GM12892 (cell line): ENCODE results near the gene PELI1.

ENCODE experiments used
- DNase-seq: peaks from one replicate; pipeline ENCODE4 v3.0.0; 2011; ENCODE audit not compliant: insufficient read length
- FAIRE-seq: peaks from 2 replicates; lab custom pipeline; 2011; peaks lifted over from hg19 to GRCh38; lab: Jason Lieb, UNC
- POLR2A ChIP-seq: IDR thresholded peaks from 2 replicates; pipeline ENCODE4 v1.6.1; 2011; ENCODE audit warnings: low read depth, low read length, control low read depth
- POLR2AphosphoS5 ChIP-seq: IDR thresholded peaks from 2 replicates; pipeline ENCODE4 v1.6.1; 2011; ENCODE audit warnings: low read depth, low read length, control low read depth
- TAF1 ChIP-seq: IDR thresholded peaks from 2 replicates; pipeline ENCODE4 v1.6.1; 2011; ENCODE audit warnings: low read depth, mild to moderate bottlenecking, control low read depth, low read length, borderline replicate concordance

Gene PELI1

DNA sequence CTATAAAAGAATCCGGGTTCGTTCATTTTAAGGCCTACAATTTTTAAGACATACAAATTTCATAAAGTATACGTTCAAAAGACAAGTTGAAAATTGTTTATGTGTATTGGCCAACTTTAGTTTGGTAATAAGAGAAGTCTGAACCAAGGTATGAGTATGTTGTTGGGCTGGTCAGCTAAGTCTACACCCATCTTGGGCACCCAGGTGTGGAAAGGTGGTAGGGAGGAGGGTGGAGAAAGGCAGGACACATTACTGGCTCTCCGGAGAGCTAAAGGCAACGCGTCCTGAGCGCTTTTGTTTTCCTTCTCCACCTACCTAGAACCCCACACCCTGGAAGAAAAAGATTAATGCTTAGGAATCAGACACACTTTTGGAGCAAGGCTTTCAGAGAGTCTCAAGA is 899 bp upstream of the PELI1 start:
- no peak for FAIRE-seq
- TF ChIP-seq POLR2A = no peak
- no peak for TF ChIP-seq TAF1
- no peak for TF ChIP-seq POLR2AphosphoS5

DNA sequence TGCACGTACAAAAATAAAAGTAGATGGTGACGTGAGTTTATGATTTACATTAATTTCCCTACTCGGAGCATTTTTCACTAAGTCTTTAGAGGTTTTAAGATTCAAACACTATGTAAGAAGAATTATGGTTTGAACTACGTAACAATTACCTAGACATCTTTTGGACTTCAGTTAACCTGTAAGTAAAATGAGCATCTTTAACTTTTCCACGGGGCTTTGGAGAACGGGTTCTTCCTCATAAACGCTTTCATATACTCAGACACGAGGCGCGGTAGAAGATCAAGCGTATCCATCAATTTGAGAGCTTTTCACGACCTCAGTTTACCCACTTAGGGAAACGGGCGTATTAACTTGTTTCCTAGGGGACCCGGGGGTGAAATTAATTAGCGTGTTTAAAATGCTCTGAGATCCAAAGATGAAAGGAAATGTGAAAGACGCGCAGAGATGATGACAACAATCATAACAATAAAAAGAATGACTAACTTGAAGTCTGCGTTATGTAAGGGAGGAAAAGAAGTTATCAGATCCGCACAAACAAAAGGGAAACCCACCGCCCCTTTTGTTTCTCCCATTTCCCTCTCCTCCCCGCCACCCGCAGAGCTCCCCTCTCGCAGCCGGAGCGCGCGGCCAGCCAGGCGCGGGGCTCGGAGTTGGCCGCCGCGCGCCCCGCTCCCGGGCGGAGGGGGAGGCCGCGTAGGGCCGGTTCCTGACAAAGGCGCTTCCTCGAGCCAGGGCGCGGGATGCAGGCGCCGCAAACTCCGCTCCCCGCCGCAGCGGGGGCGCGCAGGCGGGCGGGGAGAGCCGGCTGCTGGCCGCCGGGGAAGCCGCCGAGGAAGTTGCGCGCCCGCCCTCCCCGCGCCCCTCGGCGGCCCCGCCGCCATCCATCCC is 807 bp downstream of the PELI1 start:
- DNase-seq (no peak), FAIRE-seq (peak; percentile 33)
- TF ChIP-seq POLR2A = no peak
- no peak for TF ChIP-seq TAF1
- TF ChIP-seq POLR2AphosphoS5 = no peak

More for the DNA sequence above, 899 bp upstream of the PELI1 start:
- DNase-seq = no peak

DNA sequence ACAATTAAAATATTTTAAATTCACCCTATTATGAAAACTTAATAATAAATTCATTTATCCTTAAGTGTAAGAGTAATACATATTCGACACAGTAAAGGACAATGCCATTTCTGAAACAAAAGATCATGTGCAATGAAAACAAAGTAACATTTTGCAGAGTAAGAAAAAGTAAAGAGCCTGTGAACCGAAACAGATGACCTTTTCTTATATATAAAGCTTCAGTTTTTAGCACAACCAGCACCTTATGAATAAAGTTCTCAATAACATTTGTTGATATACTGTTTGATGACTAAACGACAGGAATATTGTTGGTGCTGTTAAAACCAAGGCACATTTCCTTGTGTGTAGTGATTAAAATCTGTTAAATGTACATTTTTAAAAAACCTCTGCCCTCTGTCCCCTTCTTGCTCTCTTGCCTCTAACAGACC is 1.5 kb downstream of the PELI1 start:
- no peak for FAIRE-seq
- no peak for DNase-seq
- TF ChIP-seq POLR2A (no peak), POLR2AphosphoS5 (no peak), TAF1 (no peak)

DNA sequence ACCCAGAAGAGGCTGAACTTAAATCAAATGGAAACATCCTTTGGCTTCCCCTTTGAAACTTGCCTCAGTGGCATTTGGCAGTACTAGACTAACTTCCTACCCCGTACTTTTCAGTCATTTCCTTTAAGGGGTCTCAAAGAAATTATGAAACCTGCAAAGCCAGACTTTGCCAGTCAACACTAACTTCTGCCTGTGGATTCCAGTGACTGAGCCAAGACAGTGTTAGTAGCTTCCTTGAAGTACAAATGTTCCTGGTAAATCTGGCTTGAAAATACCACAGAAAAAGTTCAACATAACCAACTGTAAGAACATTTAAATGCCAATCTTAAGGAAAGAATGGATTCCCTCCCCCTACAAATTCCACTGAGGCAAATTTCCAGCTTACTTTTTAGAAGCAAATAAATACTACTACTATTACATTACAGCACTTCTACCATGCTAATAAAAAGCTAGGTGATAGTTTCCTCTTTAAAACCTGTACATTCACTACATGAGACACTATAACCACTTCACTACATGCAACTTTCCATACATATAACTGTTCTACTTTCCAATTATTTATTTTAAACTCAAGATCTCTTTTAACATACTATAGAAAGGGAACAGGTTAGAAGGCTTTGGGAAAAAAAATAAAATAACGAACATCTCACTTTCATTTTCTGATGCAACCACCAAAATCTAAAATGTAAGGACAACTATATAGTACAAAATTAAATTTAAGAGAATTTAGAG is 2.4 kb downstream of the PELI1 start:
- TF ChIP-seq POLR2A (no peak), POLR2AphosphoS5 (no peak), TAF1 (no peak)
- DNase-seq (no peak), FAIRE-seq (peak; percentile 67)

DNA sequence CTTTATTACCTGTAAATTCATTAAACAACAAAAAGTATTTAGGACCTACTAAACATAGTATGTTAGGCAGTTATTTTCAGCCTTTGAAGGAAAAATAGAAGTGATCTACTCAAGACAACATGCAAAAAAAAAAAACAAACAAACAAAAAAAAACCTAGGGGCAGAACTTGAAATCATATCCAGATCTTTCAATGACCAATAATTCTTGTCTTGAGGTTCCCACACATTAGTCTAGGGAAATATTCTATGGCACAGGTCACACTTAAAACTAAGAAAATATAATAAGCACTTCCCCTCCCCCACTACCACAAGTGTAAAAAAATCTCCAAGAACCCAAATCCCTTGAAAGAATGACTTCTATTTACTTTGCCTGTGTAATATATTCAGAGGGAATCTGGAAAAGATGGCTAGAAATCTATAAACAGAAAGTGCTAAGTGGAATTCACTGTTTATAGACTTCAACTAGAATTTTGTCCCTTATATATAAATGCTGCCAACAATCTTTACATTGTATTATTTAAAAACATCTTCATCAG is 3.5 kb downstream of the PELI1 start:
- TF ChIP-seq TAF1 = no peak
- TF ChIP-seq POLR2A = no peak
- TF ChIP-seq POLR2AphosphoS5 = no peak
- no peak for DNase-seq
- no peak for FAIRE-seq

DNA sequence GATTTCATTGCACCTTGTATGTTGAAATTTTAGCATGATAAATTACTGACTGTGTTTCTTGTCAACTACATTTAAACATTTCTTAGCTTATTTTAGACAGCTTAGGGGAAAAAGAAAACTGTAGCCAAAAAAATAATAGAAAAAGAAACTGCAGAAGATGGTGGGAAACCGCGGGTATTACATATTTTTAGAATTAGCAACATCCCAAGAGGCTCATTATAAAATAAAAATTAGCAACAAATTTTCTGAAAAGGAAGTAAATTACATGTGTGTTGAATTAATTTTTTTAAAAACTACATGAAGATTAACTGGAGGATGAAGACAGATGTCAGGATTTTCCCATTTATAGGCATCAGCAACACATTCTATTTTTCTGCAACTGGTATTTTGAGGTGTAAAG is 4.3 kb downstream of the PELI1 start:
- no peak for TF ChIP-seq TAF1
- TF ChIP-seq POLR2AphosphoS5 = no peak
- TF ChIP-seq POLR2A = no peak
- DNase-seq (no peak), FAIRE-seq (peak; percentile 62)

DNA sequence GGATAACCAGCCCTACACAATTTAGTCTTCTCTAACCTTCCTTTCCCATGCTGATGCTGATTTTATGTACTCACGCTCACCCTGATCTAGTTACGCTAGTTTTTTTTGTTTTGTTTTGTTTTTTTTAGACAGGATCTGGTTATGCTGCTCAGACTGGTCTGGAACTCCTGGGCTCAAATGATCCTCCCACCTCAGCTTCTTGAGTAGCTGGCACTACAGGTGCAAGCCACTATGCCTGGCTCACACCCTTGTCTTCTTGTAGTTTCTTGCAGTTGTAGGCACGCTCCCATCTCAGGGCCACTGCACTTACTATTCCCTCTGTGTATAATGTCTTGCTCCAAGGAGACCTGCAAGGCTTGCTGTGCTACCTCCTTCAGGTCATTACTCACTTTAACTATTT is 6.2 kb downstream of the PELI1 start:
- DNase-seq = no peak
- no peak for FAIRE-seq
- TF ChIP-seq POLR2AphosphoS5 = no peak
- no peak for TF ChIP-seq POLR2A
- no peak for TF ChIP-seq TAF1

DNA sequence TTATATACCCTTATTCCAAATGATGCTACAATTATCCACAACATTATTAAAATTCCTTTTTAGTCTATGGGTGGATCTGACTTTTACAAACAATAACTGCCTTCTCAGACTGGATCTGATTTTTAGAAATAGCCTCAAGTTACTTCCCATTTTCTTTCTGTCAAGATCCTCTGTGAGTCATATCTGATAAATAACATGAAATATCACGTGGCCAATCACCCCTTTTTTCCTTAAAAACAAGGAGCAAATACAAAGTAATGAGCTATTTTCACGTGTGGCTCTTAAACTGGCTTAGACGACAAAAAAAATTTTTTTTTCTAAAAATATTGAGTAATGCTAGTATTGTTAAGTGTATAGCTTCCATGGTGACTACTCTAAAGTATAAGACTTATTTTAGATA is 6.7 kb downstream of the PELI1 start:
- DNase-seq (no peak), FAIRE-seq (peak; percentile 61)
- TF ChIP-seq POLR2A (no peak), POLR2AphosphoS5 (no peak), TAF1 (no peak)

DNA sequence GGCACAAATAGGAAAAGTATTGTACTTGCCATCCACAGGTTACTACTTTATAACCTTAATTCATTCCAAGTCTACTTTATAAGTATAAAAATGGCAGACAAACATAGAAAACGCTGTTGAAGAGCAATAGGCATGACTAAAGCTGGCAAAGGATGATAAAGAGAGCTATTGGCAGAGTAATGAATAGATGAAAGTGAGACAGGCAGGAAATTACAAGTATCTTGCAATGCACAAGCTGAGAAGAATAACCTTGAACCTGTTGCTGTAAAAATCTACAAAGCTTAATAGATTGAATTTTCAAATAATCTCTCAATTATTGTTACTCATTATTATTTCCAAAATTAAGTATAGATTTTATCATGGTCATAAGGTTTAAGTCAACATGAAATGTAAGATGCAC is 8.8 kb downstream of the PELI1 start:
- no peak for DNase-seq
- TF ChIP-seq TAF1 (no peak), POLR2AphosphoS5 (no peak)
- FAIRE-seq = no peak

DNA sequence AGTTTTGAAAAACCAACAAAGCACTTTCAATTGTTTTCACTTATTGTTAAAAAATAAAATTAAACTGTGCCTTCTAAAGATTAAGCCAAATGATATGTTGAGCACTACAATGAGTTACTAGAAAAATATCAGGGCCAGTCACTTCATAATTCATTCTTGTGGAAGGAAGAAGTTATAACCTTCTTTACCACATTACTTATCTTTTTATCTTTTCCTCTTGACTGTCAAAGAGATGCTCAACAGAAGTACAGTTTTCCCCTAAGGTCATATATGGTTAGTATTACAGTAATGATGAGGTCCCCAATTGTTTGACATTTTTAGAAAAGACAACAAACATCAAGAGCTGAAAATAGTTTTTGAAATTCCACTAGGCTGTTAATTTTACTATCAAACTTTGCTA is 9.4 kb downstream of the PELI1 start:
- FAIRE-seq = no peak

DNA sequence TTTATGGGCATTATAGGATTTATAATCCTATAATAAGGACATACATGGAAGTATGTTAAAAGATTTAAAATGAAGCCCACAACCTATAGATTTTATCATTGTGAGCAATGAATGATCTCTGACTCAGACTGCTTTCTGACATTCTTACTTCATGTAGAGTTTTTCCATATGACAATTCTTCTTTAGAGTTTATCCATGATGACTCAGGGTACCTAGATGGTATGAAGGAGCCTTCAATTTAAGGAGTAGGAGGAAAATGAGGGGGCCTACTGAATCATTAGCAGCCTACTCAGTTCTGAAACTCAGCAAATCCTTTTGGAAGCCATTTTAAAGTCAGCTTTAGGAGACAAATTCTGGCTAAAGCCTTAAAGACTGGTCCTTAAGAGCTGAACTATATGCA is 10.4 kb downstream of the PELI1 start:
- DNase-seq = no peak
- TF ChIP-seq POLR2A = no peak
- TF ChIP-seq POLR2AphosphoS5 = no peak
- TF ChIP-seq TAF1 = no peak
- no peak for FAIRE-seq

More for the DNA sequence above, 9.4 kb downstream of the PELI1 start:
- no peak for DNase-seq
- no peak for TF ChIP-seq POLR2A
- no peak for TF ChIP-seq POLR2AphosphoS5
- TF ChIP-seq TAF1 = no peak

DNA sequence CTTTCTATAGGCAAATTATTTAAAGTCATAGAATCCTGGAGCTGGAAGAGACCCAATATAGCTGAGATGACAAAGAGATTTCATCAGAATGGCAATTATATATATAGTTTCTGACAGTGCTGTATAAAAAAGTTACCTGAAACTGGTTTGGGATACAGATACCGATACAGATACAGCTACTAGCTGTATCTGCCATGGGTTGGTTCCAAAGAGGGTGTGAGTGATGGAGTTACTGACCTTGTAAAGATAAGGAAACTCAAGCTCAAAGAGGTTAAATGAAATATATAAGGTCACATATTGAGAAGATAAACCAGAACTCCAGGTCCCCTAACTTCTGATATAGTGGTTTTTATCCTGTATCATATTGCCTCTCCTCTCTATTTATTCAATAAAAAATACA is 10.9 kb downstream of the PELI1 start:
- no peak for DNase-seq
- TF ChIP-seq POLR2A = no peak
- TF ChIP-seq POLR2AphosphoS5 = no peak
- no peak for TF ChIP-seq TAF1
- FAIRE-seq = no peak
